Inferior parietal cortex (tissue), 1 donor: ENCODE results near the gene SORCS2.

Experiments used
- DNase-seq: peaks from one replicate; pipeline ENCODE4 v3.0.0-alpha.2; 2016; ENCODE audit errors: extremely low spot score

SORCS2 gene

DNA sequence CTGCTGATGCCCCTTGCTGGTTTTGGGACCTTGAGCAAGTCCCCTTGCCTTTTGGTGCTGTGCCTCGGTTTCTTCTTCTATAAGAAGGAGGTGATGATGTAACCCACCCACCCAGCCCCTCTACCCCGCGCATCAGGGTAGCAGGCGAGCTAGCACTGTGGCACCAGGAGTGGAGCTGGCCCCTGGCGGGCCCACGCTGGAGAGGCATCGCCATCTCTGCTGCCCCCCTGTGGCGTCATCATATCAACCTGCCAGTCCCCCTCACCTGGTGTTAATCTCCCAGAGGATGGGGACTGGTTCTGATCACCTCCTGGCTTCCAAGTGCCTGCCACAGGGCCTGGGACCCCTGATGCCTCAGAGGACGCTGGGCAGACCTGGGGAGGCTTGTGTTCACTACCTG lies 6.3 kb upstream of the SORCS2 start:
- DNase-seq: no peak

DNA sequence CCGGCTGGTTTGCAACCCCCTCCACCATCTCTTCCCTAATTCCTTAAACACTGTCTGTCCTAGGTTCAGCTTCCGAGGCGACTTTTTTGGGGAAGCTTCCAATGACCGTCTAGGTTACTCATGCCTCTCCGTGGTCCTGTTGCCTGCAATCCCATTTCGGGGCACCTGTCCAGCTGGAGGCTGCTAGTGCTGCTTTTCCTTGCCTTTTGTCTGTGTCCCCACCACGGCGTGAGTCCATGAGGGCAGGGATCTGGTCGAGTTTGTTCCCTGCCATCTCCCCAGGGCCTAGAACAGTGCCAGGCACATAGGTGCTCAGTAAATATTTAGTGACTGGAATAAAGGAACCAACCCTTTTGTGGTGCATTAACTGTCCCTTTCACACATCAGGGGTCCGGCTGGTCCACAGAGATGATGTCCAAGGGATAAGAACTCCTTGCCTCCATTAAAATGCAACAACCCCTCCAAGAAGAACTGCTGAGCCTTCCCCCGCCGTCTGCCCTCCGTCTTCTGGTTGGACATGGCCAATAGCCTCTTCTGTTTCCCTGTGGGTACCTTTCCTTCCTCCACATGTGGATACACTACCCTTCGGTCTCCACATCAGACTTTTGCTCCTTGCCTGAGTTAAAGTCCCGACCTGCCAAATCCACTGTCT lies 5.7 kb upstream of the SORCS2 start:
- DNase-seq: no peak

GRCh38 chr4:7187168-7187535 lies 5.2 kb upstream of the SORCS2 start:
- DNase-seq: no peak

- no peak for DNase-seq
Observed at GRCh38 chr4:7187691-7188090, 4.6 kb upstream of the SORCS2 start.

GRCh38 chr4:7189066-7189465 lies 3.3 kb upstream of the SORCS2 start:
- no peak for DNase-seq

GRCh38 chr4:7189475-7190277 lies 2.7 kb upstream of the SORCS2 start:
- no peak for DNase-seq

DNA sequence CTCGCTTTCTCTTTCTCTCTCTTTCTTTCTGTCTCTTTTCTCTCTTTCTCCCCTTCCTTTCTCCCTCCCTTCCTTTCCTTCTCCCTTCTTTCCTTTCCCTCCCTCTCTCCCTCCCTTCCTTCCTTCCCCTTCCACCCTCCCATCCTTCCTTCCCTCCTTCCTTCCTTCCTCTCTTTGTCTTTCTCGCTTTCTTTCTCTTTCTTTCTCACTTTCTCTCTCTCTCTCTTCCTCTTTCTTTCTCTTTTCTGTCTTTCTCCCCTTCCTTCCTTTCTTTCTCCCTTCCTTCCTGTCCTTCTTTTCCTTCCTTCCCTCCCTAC lies 2.1 kb upstream of the SORCS2 start:
- no peak for DNase-seq

DNA sequence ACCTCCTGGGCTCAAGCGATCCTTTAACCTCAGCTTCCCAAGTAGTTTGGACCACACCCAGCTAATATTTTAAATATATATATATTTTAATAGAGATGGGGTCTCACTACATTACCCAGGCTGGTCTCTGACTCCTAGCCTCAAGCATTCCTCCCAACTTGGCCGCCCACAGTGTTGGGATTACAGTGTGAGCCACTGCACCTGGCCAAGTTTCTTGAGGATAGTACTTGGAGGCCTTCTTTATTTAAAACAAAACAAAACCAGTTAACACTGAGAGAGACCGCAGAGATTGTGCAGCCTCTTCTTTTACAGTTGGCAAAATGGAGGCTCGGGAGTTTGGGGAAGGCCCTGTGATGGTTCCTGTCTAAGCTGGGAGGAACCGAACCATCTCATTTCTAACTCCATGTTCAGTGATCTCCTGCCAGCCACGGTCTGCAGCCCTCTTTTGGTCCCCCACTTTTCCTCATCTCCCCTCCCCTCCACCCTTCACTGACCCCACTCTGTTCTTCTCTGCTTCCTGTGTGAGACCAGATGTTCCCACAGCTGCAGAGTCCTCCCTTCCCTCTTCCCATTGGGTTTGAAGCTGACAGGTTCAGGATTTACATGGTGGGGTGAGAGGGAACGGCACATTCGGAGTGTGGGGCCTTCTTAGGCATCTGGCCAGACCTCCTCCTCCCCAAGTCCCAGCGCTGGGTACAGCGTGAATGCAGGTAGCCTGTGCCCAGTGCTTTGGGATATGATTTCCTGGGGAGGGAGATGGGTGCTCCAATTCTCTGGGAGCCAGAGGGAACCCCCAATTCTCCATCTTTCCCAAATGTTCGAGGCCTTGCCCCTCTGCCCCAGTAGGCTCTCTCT lies 1.4 kb upstream of the SORCS2 start:
- no peak for DNase-seq

- no peak for DNase-seq
Observed at GRCh38 chr4:7191546-7192251, 639 bp upstream of the SORCS2 start.

DNA sequence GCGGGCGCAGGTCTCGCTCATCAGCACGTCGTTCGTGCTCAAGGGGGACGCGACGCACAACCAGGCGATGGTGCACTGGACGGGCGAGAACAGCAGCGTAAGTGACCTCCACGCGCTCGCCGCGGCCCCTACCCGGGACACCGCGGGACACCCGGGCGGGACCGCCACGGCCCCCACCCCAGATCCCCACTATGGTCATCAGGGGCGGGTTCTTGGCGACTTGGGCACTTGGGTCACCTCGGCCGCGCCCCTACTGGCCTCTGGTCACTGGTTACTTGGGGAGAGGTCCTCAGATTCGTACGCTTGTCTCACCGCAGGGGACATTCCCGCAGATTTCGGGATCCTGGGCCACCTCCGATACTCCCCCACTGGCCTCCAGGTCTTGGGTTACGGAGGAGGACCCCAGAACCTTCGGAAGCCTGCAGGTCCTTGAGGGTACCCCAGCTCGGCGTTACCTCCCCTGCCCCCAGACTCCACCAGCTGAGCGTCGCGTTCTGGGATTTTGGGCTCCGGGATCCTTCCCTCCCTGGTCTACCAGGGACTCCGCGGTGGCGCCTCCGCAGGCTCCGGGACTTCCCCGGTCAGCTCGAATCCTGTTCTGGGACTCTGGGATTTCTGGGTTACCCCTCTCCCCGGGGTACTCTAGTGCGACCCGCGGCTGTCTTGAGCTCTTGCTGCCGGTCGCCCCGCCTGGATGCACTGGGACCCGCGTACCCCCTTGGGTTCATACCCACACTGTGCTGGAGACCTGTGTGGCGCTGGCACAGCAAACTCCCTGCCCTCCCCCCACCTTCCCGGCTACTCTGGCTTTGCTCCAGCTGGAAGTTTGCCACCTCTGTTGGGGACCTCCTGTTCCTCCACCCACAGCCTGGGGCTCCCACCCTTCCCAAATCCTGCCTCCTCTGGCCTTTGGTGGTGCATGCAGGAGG lies 956 bp downstream of the SORCS2 start:
- no peak for DNase-seq

DNA sequence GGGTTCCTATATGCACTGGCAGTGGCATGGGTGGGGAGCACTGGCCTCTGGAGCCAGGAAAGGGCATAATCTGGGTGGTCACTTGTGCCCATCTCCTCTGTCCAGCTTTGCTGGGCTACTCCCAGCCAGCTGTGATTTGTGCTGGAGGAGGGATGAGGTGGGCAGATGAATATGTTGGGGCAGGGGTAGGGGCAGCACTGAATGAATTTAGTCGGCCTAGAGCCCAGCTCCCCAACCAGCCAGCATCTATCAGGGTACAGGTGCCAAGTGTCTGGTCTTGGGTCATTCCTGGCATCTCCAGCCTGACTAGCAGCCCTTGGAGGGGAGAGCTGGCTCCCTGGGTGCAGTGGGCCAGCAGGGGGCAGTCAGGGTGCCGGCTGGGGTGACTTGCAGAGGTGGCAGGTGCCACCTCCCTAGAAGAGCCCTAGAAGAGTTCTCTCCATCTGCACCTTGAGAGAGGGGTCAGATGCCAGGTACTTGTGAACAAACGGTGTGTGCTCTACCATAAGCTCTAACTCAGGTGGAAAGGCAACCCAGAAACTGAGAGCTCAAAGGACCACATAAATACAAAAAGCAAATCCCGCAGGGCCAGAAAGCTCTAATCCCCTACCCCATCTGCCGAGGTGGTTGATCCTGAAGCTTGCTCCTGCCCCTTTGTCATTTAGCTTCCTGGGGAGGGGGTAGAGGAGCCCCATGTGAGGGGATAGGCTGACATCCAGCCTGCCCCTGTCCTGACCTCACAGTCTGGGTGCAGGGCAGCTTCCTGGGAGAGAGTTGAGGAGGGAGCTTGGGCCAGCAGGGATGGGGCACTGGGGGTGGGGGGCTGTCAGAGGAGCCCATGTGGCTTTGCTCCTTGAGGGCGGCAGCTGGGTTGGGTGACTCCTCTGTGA lies 2.2 kb downstream of the SORCS2 start:
- DNase-seq: no peak

- DNase-seq: no peak
Observed at GRCh38 chr4:7195141-7195515, 2.8 kb downstream of the SORCS2 start.

DNA sequence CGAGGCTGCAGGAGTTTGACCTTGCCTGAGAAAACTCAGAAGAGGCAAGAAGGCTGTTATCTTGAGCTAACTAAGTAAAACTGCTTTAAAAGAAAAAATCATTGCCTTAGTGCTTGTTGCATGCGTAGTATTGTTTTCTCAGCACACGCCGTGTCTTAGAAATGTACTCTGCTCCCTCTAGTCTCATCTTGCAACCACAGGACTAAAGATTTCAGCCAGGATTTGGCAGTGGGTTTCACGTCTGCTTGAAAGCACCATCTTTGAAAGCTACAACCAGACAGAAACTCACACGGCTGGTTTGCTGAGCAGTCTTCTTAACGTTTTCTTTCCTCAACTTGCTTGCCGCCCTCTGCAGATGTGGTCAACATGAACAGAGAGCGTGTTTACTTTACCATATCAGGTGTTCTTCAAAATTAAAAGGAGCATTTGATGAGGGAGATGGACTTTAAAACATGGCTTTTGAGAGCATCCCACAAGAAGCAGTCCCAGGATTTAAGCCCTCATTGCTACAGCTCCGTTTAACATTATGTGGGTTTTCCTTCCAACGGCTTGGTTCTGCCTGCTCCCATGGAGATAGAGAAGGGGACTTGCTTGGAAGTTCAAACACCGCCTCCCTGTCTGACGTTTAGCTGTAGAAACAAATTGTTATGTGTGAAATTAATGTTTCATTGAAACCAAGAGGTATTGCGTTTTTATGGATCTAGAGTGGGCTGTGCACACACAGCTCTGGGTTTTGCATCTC lies 3.4 kb downstream of the SORCS2 start:
- DNase-seq: peak; percentile 22

GRCh38 chr4:7196288-7196651 lies 3.9 kb downstream of the SORCS2 start:
- no peak for DNase-seq

GRCh38 chr4:7196736-7197135 lies 4.4 kb downstream of the SORCS2 start:
- DNase-seq: no peak

DNA sequence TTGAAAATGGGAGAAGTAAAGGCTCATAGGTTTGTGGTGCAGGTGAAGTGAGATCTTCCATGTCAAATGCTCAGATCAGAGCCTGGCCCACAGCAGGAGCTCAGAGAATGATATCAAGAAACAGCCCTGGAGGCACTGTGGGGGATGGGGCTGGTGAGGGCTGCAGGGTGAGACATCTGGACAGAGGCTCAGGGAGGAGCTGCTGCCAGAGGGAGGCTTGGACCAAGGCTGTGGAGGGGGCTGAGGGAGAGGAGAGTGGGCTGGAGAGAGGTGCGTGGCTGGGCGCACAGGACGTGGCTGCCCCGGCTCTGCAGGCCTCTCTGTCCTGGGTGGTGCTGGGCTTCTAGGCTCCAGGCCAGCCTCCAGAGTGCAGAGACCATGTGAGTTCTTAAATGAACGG lies 5.6 kb downstream of the SORCS2 start:
- no peak for DNase-seq

DNA sequence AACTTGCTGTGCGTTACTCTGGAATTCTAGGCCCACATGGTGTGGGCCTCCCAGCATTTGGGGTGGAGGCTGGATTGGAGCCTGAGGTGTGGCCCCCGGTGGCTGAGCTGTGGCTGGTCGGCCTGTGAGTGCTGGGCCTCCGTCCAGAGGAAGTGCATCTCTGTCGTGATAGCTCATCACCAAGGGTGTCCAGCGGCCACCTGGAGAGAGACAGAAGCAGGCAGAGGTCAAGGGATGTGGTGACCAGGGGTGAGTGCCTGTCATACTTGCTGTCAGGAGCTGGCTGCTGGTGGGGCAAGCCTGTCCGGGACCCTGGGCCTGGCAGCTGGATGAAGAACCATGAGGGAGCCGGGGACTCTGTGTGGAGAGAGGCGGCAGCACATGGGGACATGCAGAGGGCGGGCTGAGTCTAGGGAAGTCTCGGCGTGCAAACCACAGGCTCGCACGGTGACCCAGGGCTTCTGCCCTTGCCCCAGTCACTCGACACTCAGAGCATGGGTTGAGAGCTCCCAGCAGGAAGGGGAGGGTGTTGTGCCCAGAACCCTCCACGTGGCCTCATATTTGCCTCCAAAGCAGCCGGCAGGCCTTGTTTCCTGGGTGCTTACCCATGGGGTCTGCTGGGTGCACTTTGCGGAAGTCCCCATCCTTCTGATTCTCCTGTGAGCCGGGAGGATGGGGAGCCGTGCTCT lies 6.2 kb downstream of the SORCS2 start:
- no peak for DNase-seq

GRCh38 chr4:7199129-7199725 lies 6.9 kb downstream of the SORCS2 start:
- DNase-seq: no peak
